GM19328 (cell line): ENCODE results near the gene CCDC12.
"Not testable (repeated sequence)": the region's sequence is repeated elsewhere in the genome, so short reads cannot be mapped to it uniquely, and the experiment has no call there.

Source experiments
- ATAC-seq: cut with Tn5 transposase; IDR thresholded peaks from one replicate; pipeline ENCODE4 v1.9.1; 2021; ENCODE audit warnings: mild to moderate bottlenecking, moderate library complexity; ENCODE audit not compliant: unreplicated experiment

Gene CCDC12

DNA sequence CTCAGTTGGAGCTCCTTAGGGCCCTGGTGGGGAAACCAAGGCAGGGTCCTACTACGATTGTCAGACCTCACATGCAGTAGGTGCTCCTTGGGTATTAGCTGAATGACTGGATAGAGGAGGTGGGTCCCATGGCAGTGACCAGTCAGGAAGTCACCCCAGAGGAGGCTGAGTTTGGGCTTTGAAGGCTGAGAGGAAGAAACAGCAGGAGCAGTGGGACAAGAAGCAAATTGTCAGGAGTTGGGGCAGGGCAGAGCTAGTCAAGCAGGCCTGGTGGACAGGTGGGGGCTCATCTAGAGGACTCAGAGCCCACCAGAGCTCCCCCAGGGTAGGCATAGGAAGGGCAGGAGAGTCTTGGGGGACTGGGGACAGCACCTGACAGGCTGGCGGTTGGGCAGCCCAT is 6.0 kb upstream of the CCDC12 start:
- ATAC-seq, result no peak

DNA sequence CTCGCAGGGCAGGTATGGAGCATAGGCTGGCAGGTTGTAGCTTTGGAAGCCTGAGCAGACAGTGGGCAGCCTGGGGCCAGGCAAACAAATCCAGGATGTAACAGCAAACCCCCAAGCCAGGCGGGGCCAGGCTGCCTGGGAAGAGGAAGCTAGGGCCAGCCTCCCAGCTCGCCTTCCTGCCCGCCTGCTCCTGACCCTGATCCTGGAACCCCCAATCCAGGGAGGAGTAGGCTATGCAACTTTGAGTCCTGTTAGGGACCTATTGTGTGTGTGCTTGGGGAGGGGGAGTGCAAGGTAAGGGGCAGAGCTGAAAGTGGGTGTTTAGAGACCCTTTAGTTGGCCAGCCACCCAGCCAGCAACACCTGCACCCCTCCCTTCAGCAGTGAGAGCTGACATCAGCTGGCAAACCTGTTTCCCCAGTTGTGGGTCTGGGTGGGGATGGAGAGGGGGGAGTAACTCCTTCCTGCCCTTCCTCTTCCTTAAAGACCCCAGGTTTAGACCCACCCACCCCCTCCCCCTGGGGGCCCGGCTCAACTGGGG is 5.5 kb upstream of the CCDC12 start:
- ATAC-seq, result no peak

DNA sequence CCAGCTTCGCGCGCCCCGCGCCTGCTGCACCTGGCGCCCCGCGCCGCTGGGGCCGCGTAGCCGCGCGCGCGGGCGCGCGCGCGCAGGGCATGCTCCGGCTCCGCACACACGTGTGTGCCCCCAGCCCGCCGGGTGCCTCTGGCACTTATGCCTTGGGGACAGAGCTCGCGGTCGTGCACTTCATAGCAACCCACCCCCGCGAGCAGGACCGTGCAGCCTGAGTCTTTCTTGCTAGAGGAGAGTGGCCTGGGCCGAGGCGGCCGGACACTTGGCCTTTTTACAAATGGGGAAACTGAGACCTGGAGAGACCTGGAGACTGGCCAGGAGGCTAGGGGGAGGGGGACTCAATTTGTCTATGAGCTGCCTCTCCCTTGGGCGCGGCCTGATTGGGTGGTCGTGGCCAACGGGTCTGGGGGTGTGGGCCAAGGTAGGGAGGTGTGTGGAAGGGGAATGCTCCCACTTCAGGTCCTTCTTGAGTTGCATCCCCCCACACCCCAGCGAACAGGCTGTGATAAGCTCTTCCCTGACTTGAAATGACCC is 3.5 kb upstream of the CCDC12 start:
- no peak for ATAC-seq

DNA sequence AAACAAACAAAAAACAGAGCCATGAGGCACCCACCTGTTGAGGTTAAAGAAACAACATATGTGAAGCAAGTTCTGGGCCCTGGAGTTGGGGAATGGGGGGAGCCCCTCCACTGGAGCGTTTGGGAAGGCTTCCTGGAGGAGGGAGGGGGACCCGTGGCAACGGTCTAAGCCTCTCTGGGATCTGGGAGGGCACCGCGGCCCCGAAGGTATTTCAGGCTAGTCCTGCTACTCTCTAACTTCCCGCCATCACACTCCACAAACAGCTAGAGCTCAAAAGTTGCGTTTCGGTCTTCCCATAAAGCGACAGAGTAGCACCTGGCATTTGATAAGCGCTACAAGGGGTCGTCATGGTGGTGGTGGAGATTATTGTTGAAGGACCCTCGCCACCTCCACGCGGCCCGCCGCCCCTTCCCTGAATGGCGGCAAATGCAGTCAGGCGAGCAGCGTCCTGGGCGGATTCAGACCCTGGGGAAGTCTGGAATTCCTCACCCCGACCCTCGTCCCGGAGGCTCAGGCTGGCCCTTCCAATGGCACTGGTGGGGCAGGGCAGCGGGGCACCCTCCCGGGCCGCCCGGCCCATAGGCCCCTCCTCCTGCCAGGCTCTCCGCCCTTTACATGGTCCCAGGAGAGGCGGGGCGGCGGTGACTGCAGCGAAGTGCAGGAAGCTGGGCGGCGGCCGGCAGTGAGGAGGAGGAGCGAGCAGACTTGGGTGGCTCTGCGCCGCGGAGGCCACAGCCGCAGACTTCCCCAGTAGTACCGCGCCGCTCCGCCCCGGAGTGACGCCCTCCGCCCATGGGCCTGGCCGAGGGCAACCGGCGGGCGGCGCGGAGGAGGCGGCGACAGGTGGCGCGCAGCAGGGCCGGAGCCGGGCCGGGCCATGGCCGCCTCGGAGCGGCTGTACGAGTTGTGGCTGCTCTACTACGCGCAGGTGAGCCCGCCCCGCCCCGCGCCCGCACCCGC is 2.7 kb upstream of the CCDC12 start, which contains the start of gene NBEAL2:
NBEAL2 (plus strand) TSS at position 682 of the 960 bp plus-strand sequence; CDS start at position 878, 196 bp downstream.
- peak; percentile 65 for ATAC-seq

DNA sequence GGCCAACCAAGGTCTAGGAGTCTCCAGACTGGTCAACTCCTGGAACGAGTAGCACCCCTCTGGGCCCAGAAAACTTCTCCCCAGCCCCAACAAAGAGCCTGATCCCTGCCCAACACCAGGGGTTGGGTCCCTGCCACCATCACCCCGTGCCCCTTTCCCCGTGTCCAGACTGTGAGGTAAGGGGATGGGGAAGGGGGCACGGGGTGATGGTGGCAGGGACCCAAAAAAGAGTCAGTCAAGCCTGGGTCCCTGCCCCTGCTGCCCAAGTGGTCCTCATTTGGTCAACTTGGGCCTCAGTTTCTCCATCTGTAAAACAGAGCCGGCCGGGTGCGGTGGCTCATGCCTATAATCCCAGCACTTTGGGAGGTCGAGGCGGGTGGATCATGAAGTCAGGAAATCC is 1.8 kb upstream of the CCDC12 start:
- no peak for ATAC-seq

DNA sequence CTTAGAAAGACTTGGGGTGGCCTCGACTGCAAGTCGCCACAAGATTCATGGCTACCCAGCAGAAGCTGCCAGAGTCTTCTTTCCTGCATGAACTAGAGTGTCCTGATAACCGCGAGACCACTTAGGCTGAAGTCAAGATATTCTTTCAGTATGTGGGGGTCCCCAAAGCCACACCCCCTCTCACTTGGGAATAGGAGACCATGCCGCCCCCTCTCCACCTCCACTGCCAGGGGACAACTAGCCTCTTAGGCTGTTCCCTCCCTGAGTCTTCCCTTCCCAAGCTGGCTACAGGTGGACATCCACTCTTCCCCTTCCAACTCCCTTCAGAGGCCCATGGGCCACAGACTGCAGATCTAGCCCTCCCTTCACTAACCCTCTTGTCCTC is 1.3 kb upstream of the CCDC12 start:
- ATAC-seq, result no peak

DNA sequence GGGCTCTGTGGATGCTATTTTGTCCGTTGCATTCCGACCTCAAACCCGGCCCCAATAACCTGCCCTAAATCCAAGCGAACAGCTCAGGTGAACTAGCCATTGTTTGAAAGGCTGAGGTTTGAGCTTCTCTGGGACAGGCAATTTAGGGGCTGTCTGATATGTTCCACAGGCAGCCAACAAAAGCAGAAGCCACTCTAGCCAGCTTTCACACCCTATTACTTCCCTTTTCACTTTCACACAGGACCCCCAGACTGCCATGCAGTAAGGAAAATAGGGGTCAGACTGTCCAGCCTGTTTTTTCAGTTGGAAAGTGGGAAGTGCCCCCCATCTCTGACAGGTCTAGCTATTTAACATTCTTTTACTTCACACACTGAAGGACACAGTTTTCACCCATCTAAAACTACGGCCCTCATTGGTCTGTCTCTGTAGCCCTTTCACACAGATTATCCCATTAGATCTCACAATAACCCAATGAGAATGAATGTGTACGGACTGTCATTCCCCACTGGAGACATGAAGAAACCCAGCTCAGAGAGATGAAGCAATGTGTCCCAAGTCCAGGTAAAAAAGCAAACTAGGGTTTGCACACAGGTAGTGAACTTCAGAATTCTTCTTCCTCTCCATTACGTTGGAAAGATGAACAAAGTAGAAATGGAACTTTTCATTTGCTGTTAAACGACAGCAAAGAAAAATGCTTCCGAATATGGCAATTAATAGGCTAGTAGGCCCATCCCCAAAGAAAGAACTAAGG is 1.9 kb downstream of the CCDC12 start:
- ATAC-seq, result no peak

DNA sequence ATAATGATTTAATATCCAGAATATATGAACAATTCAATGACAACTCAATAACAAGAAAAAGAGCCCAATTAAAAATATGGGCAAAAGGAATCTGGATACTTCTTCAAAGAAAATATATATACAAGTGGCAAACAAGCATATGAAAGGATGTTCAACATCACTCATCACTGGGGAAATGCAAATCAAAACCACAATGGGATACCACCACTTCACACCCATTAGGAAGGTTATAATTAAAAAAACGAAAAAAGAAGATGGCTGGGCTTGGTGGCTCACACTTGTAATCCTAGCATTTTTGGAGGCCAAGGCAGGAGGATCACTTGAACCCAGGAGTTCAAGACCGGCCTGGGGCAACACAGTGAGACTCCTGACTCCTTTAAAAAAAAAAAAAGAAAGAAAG is 4.1 kb downstream of the CCDC12 start:
- no peak for ATAC-seq

DNA sequence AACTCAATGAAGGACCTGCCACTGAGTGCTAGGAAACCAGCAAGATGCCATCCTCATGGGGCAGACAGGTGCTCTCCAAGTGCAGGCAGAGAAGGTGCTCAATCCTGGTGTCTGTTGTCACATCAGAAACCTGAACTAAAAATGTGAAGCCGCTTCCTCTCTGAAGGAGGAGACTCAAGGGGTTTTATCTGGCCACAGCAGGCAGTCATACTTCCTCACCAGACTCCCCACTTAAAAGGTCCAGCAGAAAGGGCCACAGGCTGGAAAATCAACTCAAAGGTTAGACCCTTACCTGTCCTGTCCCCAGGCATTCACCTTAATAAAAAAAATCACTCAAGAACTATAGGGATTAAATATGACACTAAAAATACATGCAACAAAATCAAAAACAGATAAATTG is 4.8 kb downstream of the CCDC12 start:
- no peak for ATAC-seq

DNA sequence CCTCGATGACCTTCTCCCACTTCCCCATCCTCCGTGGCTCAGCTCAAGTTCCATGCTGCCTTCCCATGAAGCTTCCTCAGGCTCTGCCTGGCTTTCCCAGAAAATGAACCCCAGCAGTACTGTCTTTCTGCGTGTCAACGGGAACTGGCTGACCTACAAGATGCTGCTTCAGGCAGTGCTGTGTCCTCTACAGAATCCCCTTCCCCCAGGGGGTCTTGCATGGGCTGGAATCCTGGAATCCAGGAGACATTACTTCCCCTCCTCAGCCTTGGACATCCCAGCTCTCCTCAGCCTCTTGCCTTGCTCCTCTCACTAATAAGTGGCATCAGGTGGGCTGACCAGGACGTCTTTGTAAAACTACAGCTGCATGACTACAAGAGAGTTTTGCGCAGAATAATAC is 5.4 kb downstream of the CCDC12 start:
- ATAC-seq, result no peak

DNA sequence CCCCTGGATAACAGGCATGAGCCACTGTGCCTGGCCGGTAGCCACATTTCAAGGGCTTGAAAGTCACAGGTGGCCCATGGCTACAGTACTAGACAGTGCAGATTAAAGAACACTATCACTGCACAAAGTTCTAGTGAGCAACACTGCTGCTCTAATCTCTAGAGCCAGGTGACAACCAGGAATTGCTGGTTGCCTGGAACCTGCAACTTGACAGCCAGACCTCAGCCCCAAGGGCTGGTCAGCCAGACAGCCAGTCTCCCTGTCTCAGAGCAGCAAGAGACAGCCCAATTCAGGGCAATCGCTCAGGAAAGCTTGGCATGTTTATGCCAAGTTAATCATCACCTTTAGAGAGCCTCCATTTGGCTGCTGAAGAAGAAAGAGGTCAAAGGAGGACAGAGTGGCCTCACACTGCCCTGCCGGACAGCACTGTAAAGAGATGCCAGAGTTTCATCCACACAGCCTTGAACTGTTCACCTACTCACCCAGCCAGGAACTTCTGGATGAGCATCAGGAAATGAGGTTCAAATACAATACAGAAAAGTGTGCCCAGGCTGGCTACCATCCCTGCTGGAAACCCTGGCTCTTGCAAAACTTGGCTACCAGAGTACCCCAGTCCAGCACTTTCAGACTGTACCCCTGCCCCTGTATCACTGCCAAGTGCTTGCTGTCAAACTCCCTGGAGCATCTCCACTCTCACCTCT is 6.0 kb downstream of the CCDC12 start:
- no peak for ATAC-seq

DNA sequence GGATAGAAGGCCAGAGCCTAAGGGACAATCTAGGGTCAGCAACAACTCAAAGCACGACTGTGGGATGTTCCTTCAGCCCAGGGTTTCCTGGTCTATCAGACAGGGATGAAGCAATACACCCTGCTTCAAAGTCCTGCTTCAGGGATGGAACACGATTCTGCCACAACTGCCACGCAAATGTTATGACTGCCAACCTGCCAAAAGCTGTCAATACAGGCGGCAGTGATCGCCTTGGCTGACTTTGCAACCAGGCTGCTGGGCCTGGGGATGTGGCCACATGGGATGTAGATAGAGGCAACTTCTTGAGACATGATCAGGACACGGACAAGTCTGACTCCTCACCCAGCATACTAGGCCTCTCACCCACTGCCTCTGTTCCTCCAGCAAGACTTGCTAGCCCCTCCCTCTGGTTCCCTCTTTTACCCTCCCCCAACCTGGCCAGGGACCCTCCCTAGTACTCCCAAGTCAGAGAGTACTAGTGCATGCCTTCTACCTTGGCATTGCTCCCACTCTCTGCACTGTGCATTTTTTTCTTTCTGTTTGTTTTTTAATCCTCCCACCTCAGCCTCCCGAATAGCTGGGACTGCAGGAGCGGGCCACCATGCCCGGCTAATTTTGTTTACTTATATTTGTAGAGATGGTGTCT is 7.6 kb downstream of the CCDC12 start:
- ATAC-seq, result no peak

DNA sequence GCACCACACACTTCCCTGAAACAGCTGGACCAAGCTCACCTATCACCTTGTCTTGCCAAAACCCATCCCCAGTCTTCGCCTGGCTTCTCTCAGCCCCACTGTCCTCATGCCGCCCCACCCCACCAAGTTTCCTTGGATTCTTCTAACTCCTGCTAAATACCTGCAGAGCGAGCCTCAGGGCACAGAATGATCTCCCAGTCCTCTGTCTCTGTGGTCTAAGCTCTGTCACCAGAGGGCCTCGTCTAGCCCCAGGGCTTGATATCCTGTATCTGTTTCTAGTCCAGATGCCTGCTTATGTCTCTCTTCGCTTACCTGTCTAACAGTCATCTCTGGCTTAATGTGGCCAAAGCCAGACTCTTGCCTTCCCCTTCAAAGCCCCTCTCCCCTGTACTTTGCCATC is 9.7 kb downstream of the CCDC12 start:
- no peak for ATAC-seq

DNA sequence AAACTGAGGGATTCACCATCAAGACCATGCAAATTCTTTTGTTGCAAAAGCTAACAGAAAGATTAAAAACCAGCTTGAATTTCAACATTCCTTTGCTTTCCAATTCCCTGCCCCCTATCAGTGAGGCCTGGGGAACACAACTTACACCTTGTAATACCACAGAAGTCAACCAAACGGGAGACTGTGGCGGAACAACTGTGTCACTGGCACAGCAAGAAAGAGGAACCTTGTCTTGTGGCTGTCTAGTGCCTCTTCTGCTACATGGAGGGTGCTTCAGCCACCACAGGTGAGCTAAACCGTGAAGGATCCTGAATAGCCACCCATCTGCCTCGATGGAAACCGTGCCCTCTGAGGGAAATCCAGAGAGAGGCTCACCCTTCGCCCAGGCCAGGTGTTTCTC is 11.4 kb downstream of the CCDC12 start:
- ATAC-seq, result no peak

DNA sequence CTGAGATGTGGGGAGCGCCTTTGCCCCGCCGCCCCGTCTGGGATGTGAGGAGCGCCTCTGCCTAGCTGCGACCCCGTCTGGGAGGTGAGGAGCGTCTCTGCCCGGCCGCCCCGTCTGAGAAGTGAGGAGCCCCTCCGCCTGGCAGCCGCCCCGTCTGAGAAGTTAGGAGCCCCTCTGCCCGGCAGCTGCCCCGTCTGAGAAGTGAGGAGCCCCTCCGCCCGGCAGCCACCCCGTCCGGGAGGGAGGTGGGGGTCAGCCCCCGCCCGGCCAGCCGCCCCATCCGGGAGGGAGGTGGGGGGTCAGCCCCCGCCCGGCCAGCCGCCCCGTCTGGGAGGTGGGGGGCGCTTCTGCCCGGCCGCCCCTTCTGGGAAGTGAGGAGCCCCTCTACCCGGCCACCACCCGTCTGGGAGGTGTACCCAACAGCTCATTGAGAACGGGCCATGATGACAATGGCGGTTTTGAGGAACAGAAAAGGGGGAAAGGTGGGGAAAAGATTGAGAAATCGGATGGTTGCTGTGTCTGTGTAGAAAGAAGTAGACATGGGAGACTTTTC is 12.4 kb downstream of the CCDC12 start:
- ATAC-seq, result not testable (repeated sequence)

DNA sequence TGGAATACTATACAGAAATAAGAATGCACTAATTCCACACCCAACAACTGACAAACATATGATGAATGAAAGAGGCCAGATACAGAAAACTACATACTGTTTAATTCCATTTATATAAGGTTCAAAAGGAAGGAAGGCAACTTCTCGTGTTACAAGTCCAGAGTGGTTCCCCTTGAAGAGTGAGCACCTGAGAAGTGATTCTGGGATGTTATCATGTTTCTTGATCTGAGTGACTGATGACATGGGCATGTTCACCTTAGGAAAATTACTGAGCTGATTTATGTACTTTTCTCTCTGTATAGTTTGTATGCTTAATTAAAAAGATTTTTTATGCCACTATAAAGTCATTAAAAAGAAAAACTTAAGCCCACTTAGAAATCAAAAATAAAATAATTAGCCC is 13.6 kb downstream of the CCDC12 start:
- ATAC-seq, result no peak

DNA sequence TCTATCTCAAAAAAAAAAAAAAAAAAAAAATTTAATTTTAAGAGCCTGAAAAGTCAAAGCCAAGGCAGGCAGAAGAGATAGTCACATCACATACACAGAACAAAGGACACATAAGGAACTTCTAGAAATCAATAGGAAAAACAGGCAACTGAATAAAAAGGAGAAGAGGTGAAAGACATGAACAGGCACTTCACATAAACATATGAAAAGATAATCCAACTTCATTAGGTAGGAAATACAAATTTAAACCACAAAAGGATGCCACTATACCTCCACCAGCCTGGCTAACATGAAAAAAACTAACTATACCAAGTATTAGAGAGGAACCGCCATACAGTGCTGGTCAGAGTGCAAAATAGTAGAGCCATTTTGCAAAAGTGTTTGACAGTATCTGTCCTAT is 14.1 kb downstream of the CCDC12 start:
- ATAC-seq, result no peak

DNA sequence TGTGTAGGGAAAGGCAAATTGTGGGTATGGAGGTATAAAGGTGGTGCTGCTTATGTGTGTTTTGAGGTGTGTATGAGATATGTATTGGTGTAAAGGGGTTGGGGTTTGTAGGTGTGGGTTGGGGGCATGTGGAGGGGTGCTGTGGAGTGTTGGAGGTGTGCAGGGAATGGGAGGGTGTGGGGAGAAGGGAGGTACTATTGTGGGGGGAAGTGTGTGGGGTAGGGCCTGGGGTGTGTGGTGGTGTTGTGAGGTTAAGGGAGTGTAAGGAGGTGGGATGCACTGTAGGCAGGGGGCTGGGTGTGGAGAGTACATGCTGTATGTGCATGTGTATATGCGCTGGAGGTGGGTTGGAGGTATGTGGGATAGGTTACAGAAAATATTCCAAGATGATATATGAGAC is 15.7 kb downstream of the CCDC12 start:
- ATAC-seq, result no peak

DNA sequence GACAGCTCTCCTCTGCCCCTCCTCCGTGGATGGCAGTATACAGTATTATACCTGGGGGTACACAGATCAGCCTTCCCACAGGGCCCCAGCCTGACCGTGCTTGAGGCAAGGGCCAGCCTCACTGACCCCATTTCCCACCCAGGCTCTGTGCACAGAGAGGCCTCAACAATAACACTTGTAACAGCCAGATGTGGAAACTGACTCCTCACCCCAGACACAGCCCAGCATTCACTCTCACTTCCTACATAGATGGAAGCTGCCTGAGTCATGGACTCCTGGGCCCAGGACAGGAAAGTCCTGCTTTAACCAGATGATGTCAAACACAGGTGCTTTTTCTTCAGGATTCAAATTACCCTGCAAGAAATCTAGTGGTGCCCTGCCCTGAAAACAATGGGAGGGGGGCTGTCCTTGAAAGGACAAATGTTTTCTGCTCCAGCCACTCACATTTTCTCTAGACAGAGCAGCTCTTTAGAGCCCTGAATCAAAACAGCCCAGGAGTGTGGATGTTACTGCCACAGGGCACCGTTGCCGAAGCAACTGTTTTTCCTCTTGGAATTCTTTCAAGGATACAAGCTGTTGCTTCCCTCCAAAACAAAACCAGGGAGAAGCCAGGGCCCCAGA is 16.4 kb downstream of the CCDC12 start:
- ATAC-seq, result no peak

DNA sequence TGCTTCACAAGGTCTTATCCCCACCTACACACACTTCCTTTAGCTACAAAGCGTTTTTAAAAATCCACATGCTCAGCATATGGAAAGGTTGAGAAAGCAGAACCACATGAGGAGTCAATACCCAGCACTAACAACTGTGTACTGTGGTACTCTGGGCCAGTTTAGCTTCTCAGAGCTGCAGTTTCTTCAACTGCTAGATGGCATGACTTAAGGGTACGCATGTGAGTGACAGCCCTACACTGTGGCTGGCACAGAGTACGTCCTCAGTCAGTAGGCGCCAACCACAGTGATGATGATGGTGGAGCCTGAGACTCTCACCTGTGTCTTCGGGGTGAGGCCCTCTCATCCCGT is 17.4 kb downstream of the CCDC12 start:
- no peak for ATAC-seq
